ENCODE measurements around the gene ABHD10.

The ABHD10 gene

GRCh38 chr3:111944372-111944771, 34.5 kb upstream of the ABHD10 start:
- Histone ChIP-seq H3K27ac (no peak overlapping the region), H3K9ac (ENCODE audit: insufficient read length) (no peak overlapping the region), H3K9me3 (ENCODE audit: low read depth, low read length) (no peaks in the 10 kb centered on the region), H3K4me3 (no peak overlapping the region), H3K36me3 (ENCODE audit: insufficient read depth, low read length) (no peaks in the 10 kb centered on the region)
- DNase-seq (ENCODE audit: low read depth, low spot score) = no peak
- no peak for TF ChIP-seq EZH2 (IDR thresholded peaks at IDR 0.05)
- no peak for TF ChIP-seq FOXP2 (optimal IDR thresholded peaks at IDR 0.05; ENCODE audit: control extremely low read depth, extremely low read length, insufficient read depth)
- TF ChIP-seq POLR2AphosphoS5 (IDR thresholded peaks at IDR 0.05; ENCODE audit: borderline replicate concordance, low read depth, low read length) = no peak

- Histone ChIP-seq H3K27ac (no peak overlapping the region), H3K9ac (ENCODE audit: insufficient read length) (no peak overlapping the region), H3K4me3 (no peak overlapping the region), H3K36me3 (ENCODE audit: insufficient read depth, low read length) (no peaks in the 10 kb centered on the region), H3K9me3 (ENCODE audit: low read depth, low read length) (no peaks in the 10 kb centered on the region)
- no peak for DNase-seq (ENCODE audit: low read depth, low spot score)
- TF ChIP-seq POLR2AphosphoS5 (IDR thresholded peaks at IDR 0.05; ENCODE audit: borderline replicate concordance, low read depth, low read length) (no peak), EZH2 (IDR thresholded peaks at IDR 0.05) (no peak), FOXP2 (optimal IDR thresholded peaks at IDR 0.05; ENCODE audit: control extremely low read depth, extremely low read length, insufficient read depth) (no peak)
Observed at GRCh38 chr3:111947231-111947630, 31.6 kb upstream of the ABHD10 start.

GRCh38 chr3:111948786-111949185, 30.0 kb upstream of the ABHD10 start:
- Histone ChIP-seq H3K4me3 (no peak overlapping the region), H3K36me3 (ENCODE audit: insufficient read depth, low read length) (no peaks in the 10 kb centered on the region), H3K9ac (ENCODE audit: insufficient read length) (no peak overlapping the region), H3K9me3 (ENCODE audit: low read depth, low read length) (no peaks in the 10 kb centered on the region), H3K27ac (no peak overlapping the region)
- no peak for DNase-seq (ENCODE audit: low read depth, low spot score)
- no peak for TF ChIP-seq FOXP2 (optimal IDR thresholded peaks at IDR 0.05; ENCODE audit: control extremely low read depth, extremely low read length, insufficient read depth)
- no peak for TF ChIP-seq POLR2AphosphoS5 (IDR thresholded peaks at IDR 0.05; ENCODE audit: borderline replicate concordance, low read depth, low read length)
- no peak for TF ChIP-seq EZH2 (IDR thresholded peaks at IDR 0.05)

GRCh38 chr3:111949712-111950111, 29.1 kb upstream of the ABHD10 start:
- no peaks in the 10 kb centered on the region for H3K9me3 ChIP-seq (ENCODE audit: low read depth, low read length)
- H3K36me3 ChIP-seq (ENCODE audit: insufficient read depth, low read length) = no peaks in the 10 kb centered on the region
- DNase-seq (ENCODE audit: low read depth, low spot score) = no peak
- H3K4me3 ChIP-seq = no peak overlapping the region
- no peak overlapping the region for H3K9ac ChIP-seq (ENCODE audit: insufficient read length)
- TF ChIP-seq FOXP2 (optimal IDR thresholded peaks at IDR 0.05; ENCODE audit: control extremely low read depth, extremely low read length, insufficient read depth) (no peak), EZH2 (IDR thresholded peaks at IDR 0.05) (no peak), POLR2AphosphoS5 (IDR thresholded peaks at IDR 0.05; ENCODE audit: borderline replicate concordance, low read depth, low read length) (no peak)
- H3K27ac ChIP-seq = no peak overlapping the region

GRCh38 chr3:111951032-111951431, 27.8 kb upstream of the ABHD10 start:
- no peak for TF ChIP-seq FOXP2 (optimal IDR thresholded peaks at IDR 0.05; ENCODE audit: control extremely low read depth, extremely low read length, insufficient read depth)
- TF ChIP-seq EZH2 (IDR thresholded peaks at IDR 0.05) = no peak
- no peak for TF ChIP-seq POLR2AphosphoS5 (IDR thresholded peaks at IDR 0.05; ENCODE audit: borderline replicate concordance, low read depth, low read length)
- Histone ChIP-seq H3K9ac (ENCODE audit: insufficient read length) (no peak overlapping the region), H3K27ac (no peak overlapping the region), H3K9me3 (ENCODE audit: low read depth, low read length) (no peaks in the 10 kb centered on the region), H3K36me3 (ENCODE audit: insufficient read depth, low read length) (no peaks in the 10 kb centered on the region), H3K4me3 (no peak overlapping the region)
- DNase-seq (ENCODE audit: low read depth, low spot score) = no peak

GRCh38 chr3:111952086-111952485, 26.7 kb upstream of the ABHD10 start:
- Histone ChIP-seq H3K9ac (ENCODE audit: insufficient read length) (no peak overlapping the region), H3K27ac (no peak overlapping the region), H3K4me3 (no peak overlapping the region), H3K36me3 (ENCODE audit: insufficient read depth, low read length) (no peaks in the 10 kb centered on the region), H3K9me3 (ENCODE audit: low read depth, low read length) (no peaks in the 10 kb centered on the region)
- no peak for DNase-seq (ENCODE audit: low read depth, low spot score)
- TF ChIP-seq EZH2 (IDR thresholded peaks at IDR 0.05) = no peak
- TF ChIP-seq FOXP2 (optimal IDR thresholded peaks at IDR 0.05; ENCODE audit: control extremely low read depth, extremely low read length, insufficient read depth) = no peak
- no peak for TF ChIP-seq POLR2AphosphoS5 (IDR thresholded peaks at IDR 0.05; ENCODE audit: borderline replicate concordance, low read depth, low read length)

GRCh38 chr3:111952866-111953450, 25.9 kb upstream of the ABHD10 start:
- DNase-seq (ENCODE audit: low read depth, low spot score) = no peak
- TF ChIP-seq EZH2 (IDR thresholded peaks at IDR 0.05) (no peak), FOXP2 (optimal IDR thresholded peaks at IDR 0.05; ENCODE audit: control extremely low read depth, extremely low read length, insufficient read depth) (no peak), POLR2AphosphoS5 (IDR thresholded peaks at IDR 0.05; ENCODE audit: borderline replicate concordance, low read depth, low read length) (no peak)
- no peaks in the 10 kb centered on the region for H3K9me3 ChIP-seq (ENCODE audit: low read depth, low read length)
- no peak overlapping the region for H3K9ac ChIP-seq (ENCODE audit: insufficient read length)
- no peak overlapping the region for H3K27ac ChIP-seq
- no peaks in the 10 kb centered on the region for H3K36me3 ChIP-seq (ENCODE audit: insufficient read depth, low read length)
- no peak overlapping the region for H3K4me3 ChIP-seq

GRCh38 chr3:111954228-111954990, 24.4 kb upstream of the ABHD10 start:
- Histone ChIP-seq H3K27ac (no peak overlapping the region), H3K36me3 (ENCODE audit: insufficient read depth, low read length) (no peaks in the 10 kb centered on the region), H3K9ac (ENCODE audit: insufficient read length) (no peak overlapping the region), H3K9me3 (ENCODE audit: low read depth, low read length) (no peaks in the 10 kb centered on the region), H3K4me3 (no peak overlapping the region; the same call in 1 of the 2 replicates)
- no peak for DNase-seq (ENCODE audit: low read depth, low spot score)
- TF ChIP-seq FOXP2 (optimal IDR thresholded peaks at IDR 0.05; ENCODE audit: control extremely low read depth, extremely low read length, insufficient read depth) (peak; percentile 8), EZH2 (IDR thresholded peaks at IDR 0.05) (no peak), POLR2AphosphoS5 (IDR thresholded peaks at IDR 0.05; ENCODE audit: borderline replicate concordance, low read depth, low read length) (no peak)

Measured in SK-N-MC (cell line).